Smooth muscle cell (in vitro differentiated cells): Measurements from ENCODE around the gene RBP5. TPM values are rescaled to one million over a fixed set of nuclear protein-coding genes. Genes with fewer than 3 reads are reported as not detected.

Experiments
- DNase-seq: peaks from one replicate; lab custom pipeline; 2025; ENCODE audit not compliant: unreplicated experiment; lab: John Stamatoyannopoulos, UW
- H2AFZ ChIP-seq: fragments of 200-600 bp; sonication (generic); 2 replicates; pipeline ENCODE4 v1.6.0; 2016; ENCODE audit warnings: antibody characterized with exemption, low read depth, mild to moderate bottlenecking
- H3F3A ChIP-seq: fragments of 200-600 bp; sonication (generic); 2 replicates; pipeline ENCODE4 v1.6.0; 2017; ENCODE audit warnings: antibody characterized with exemption, low read depth
- H3K27ac ChIP-seq: fragments of 200-600 bp; sonication (generic); 2 replicates; pipeline ENCODE4 v1.5.1; 2016; ENCODE audit warnings: low read depth, mild to moderate bottlenecking
- H3K27me3 ChIP-seq: fragments of 200-600 bp; sonication (generic); 2 replicates; pipeline ENCODE4 v1.6.1; 2016; ENCODE audit warnings: low read depth, mild to moderate bottlenecking
- H3K36me3 ChIP-seq: fragments of 200-600 bp; sonication (generic); 2 replicates; pipeline ENCODE4 v1.5.1; 2016; ENCODE audit warnings: low read depth
- H3K4me1 ChIP-seq: fragments of 200-600 bp; sonication (generic); 2 replicates; pipeline ENCODE4 v1.5.1; 2016; ENCODE audit warnings: low read depth
- H3K4me2 ChIP-seq: fragments of 200-600 bp; sonication (generic); 2 replicates; pipeline ENCODE4 v1.6.0; 2016; ENCODE audit warnings: mild to moderate bottlenecking
- H3K4me3 ChIP-seq: fragments of 200-600 bp; sonication (generic); 2 replicates; pipeline ENCODE4 v1.5.1; 2016; ENCODE audit warnings: mild to moderate bottlenecking
- H3K79me2 ChIP-seq: fragments of 200-600 bp; sonication (generic); 2 replicates; pipeline ENCODE4 v1.6.0; 2016; ENCODE audit warnings: low read depth, mild to moderate bottlenecking
- H3K9ac ChIP-seq: fragments of 200-600 bp; sonication (generic); 2 replicates; pipeline ENCODE4 v1.6.0; 2016; ENCODE audit warnings: low read depth
- H3K9me3 ChIP-seq: fragments of 200-600 bp; sonication (generic); replicated peaks from 2 replicates; pipeline ENCODE4 v1.5.1; 2016; ENCODE audit warnings: low read depth
- H4K20me1 ChIP-seq: fragments of 200-600 bp; sonication (generic); 2 replicates; pipeline ENCODE4 v1.6.0; 2016; ENCODE audit warnings: low read depth
- CTCF ChIP-seq: fragments of 200-600 bp; sonication (generic); IDR thresholded peaks from 2 replicates; pipeline ENCODE4 v1.5.1; 2017; ENCODE audit warnings: borderline replicate concordance, mild to moderate bottlenecking, antibody characterized with exemption; ENCODE audit not compliant: insufficient read depth, poor library complexity, severe bottlenecking
- WGBS: methylation state at CpG from one replicate; pipeline ENCODE4 v1.1.7; 2016; ENCODE audit warnings: low lambda C conversion rate; 5-methylcytosine and 5-hydroxymethylcytosine counted together
- polyA plus RNA-seq: library from polyadenylated mRNA; unstranded; fragments of >200 nt; fragmentation: Nextera tagmentation; extraction: Ambion mirVana; gene quantifications from 2 replicates; pipeline ENCODE4 v1.2.1, GENCODE V29; 2016
- total RNA-seq: library from RNA; depleted of rRNA; stranded (reverse); fragments of >200 nt; gene quantifications from 2 replicates; pipeline ENCODE4 v1.2.3, GENCODE V29; 2014

The RBP5 gene
- total and polyA plus RNA-seq, 2 experiments from 2014 or later, result 0.21 TPM; not detected in 1

GRCh38 chr12:7096979-7097378, 31.7 kb downstream of the RBP5 start:
- no peak overlapping the region for H2AFZ ChIP-seq
- H3K36me3 ChIP-seq, result no peaks in the 10 kb centered on the region
- H3K4me2 ChIP-seq, result no peak overlapping the region
- DNase-seq, result no peak
- H3K4me1 ChIP-seq, result no peaks in the 10 kb centered on the region
- H3F3A ChIP-seq, result no peaks in the 10 kb centered on the region
- no peak for TF ChIP-seq CTCF
- no peak overlapping the region for H3K4me3 ChIP-seq
- H3K27me3 ChIP-seq, result no peaks in the 10 kb centered on the region
- H3K79me2 ChIP-seq, result no peaks in the 10 kb centered on the region
- peaks cover 2% of the 10 kb centered on the region for H4K20me1 ChIP-seq
- no peaks in the 10 kb centered on the region for H3K9me3 ChIP-seq
- no peak overlapping the region for H3K27ac ChIP-seq
- no peak overlapping the region for H3K9ac ChIP-seq
- 93% methylated on average over 18 of the region's 19 CpGs for WGBS

- Histone ChIP-seq H3K36me3 (no peaks in the 10 kb centered on the region), H3K79me2 (no peaks in the 10 kb centered on the region), H3K4me1 (no peaks in the 10 kb centered on the region), H2AFZ (no peak overlapping the region), H3K9me3 (no peaks in the 10 kb centered on the region), H3K27ac (no peak overlapping the region), H3K9ac (no peak overlapping the region), H3K27me3 (no peaks in the 10 kb centered on the region), H3K4me3 (no peak overlapping the region), H3F3A (no peaks in the 10 kb centered on the region), H3K4me2 (no peak overlapping the region), H4K20me1 (no peaks in the 10 kb centered on the region)
- no peak for TF ChIP-seq CTCF
- no peak for DNase-seq
- 94% methylated on average over 24 of the region's 26 CpGs for WGBS
Observed at GRCh38 chr12:7096006-7096932, 32.4 kb downstream of the RBP5 start.

GRCh38 chr12:7093892-7094291, 34.8 kb downstream of the RBP5 start:
- no peaks in the 10 kb centered on the region for H3K9me3 ChIP-seq
- H3K79me2 ChIP-seq, result no peaks in the 10 kb centered on the region
- 95% methylated on average over 10 of the region's 10 CpGs for WGBS
- H3F3A ChIP-seq, result no peaks in the 10 kb centered on the region
- H3K9ac ChIP-seq, result no peak overlapping the region
- no peak overlapping the region for H3K4me3 ChIP-seq
- no peak overlapping the region for H3K4me2 ChIP-seq
- no peaks in the 10 kb centered on the region for H4K20me1 ChIP-seq
- no peak for TF ChIP-seq CTCF
- no peaks in the 10 kb centered on the region for H3K27me3 ChIP-seq
- no peaks in the 10 kb centered on the region for H3K4me1 ChIP-seq
- H3K36me3 ChIP-seq, result no peaks in the 10 kb centered on the region
- H3K27ac ChIP-seq, result no peak overlapping the region
- DNase-seq, result no peak
- no peak overlapping the region for H2AFZ ChIP-seq
